Thymus (tissue), 11 donors: ENCODE measurements around the gene KAZN. TPM values are rescaled to one million over a fixed set of nuclear protein-coding genes. Genes with fewer than 3 reads are reported as not detected.

Experiments
- DNase-seq, 9 donors: peaks; one replicate each; pipeline ENCODE4 v3.0.0-alpha.2; 2013; ENCODE audit warnings: low spot score in 9 of 9, low read depth in 6 of 9, missing footprints in 1 of 9
- H3K27ac ChIP-seq, 2 donors: one replicate each; pipeline ENCODE4 v1.5.1; 2013; ENCODE audit warnings: control low read depth in 1 of 2, low read depth in 1 of 2, low read length in 1 of 2, mild to moderate bottlenecking in 1 of 2, moderate library complexity in 1 of 2
- H3K27me3 ChIP-seq, 2 donors: one replicate each; pipeline ENCODE4 v1.5.1; 2013; ENCODE audit warnings: low read length in 1 of 2; ENCODE audit not compliant: control insufficient read depth in 2 of 2, insufficient read depth in 1 of 2
- H3K36me3 ChIP-seq, 2 donors: one replicate each; pipeline ENCODE4 v1.5.1; 2013; ENCODE audit warnings: low read length in 1 of 2, mild to moderate bottlenecking in 1 of 2, moderate library complexity in 1 of 2; ENCODE audit not compliant: control insufficient read depth in 2 of 2, insufficient read depth in 2 of 2
- H3K4me1 ChIP-seq, 2 donors: one replicate each; pipeline ENCODE4 v1.5.1; 2013; ENCODE audit warnings: low read length in 2 of 2; ENCODE audit not compliant: control insufficient read depth in 2 of 2, insufficient read depth in 2 of 2
- H3K4me3 ChIP-seq, 2 donors: one replicate each; pipeline ENCODE4 v1.5.1; 2013; ENCODE audit warnings: low read length in 2 of 2, control low read depth in 1 of 2, mild to moderate bottlenecking in 1 of 2
- H3K9me3 ChIP-seq, 2 donors: one replicate each; pipeline ENCODE4 v1.5.1; 2013; ENCODE audit warnings: low read length in 1 of 2, mild to moderate bottlenecking in 1 of 2; ENCODE audit not compliant: control insufficient read depth in 2 of 2, insufficient read depth in 1 of 2
- WGBS: extraction: QIAGEN DNeasy Blood & Tissue Kit; methylation state at CpG from one replicate; pipeline ENCODE4 v1.1.7; 2013; 5-methylcytosine and 5-hydroxymethylcytosine counted together
- polyA plus RNA-seq: library from polyadenylated mRNA; stranded (reverse); fragments of 200-250 nt; gene quantifications from one replicate; pipeline ENCODE4 v1.2.3, GENCODE V29; 2013
- total RNA-seq: library from RNA; stranded (reverse); fragments of 120-200 nt; gene quantifications from one replicate; pipeline ENCODE4 v1.2.4, GENCODE V29; 2013
- donor health status: healthy.

Gene KAZN
- total and polyA plus RNA-seq, 2 donors: 1.3 to 5.7 TPM

DNA sequence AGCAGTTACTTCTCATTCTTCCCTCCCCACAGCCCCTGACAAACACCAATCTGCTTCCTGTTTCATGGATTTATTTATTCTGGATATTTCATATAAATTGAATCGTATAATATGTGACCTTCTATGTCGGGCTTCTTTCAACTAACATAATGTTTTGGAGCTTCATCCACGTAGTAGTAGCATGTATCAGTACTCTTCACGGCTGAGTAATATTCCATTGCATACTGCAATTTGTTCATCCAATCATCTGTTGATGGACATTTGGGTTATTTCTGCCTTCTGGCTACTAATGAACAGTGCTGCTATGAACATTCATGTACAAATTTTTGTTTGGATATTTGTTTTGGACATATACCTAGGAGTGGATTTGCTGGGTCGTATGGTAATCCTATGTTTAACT, 1.9 kb upstream of the KAZN start:
- peaks cover 37 to 56% of the 10 kb centered on the region in 2 donors for H3K27me3 ChIP-seq
- no peak for DNase-seq

DNA sequence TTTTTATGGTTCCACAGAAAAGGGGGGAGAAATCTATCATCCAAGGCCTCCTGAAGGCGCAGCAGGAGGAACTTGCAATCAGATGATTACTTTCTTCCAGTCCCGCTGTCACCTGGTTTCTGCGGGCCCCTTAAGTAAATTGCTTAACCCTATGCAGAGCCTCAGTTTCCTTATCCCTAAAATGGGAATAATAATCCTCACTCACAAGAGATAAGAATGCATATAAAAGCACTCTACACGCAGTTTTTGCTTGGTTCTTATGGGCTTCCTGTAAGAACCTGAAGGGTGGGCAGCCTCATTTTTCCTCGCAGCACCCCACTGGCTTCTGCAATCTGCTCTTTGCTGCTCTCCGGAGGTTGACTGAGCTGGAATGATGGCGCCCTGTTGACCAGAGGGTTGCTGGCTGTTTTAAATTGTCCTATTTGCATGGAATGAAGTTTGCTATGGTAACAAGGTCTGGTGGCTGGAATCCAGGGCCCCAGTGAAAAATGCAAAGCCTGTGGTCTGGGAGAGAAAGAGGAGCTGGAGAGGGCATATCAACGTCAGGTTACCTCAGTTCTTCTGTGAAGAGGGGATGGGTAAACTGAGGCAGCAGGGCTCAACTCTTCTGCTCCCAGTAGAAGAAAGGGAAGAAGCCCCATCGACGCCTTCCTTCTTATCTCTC, 1.0 kb upstream of the KAZN start:
- Histone ChIP-seq H3K4me1 (peaks cover 0 to 15% of the 10 kb centered on the region in 2 donors), H3K4me3 (no peak overlapping the region), H3K36me3 (no peaks in the 10 kb centered on the region), H3K27me3 (peaks cover 37 to 57% of the 10 kb centered on the region in 2 donors), H3K27ac (no peak overlapping the region), H3K9me3 (no peaks in the 10 kb centered on the region)
- no peak for DNase-seq
- 51% methylated on average over 10 of the region's 10 CpGs for whole genome bisulfite sequencing

More for the DNA sequence above, 1.9 kb upstream of the KAZN start:
- H3K36me3 ChIP-seq: no peaks in the 10 kb centered on the region
- H3K9me3 ChIP-seq: no peaks in the 10 kb centered on the region
- 96% methylated on average over 5 of the region's 5 CpGs for WGBS
- peaks cover 0 to 15% of the 10 kb centered on the region in 2 donors for H3K4me1 ChIP-seq
- no peak overlapping the region for H3K27ac ChIP-seq
- H3K4me3 ChIP-seq: no peak overlapping the region

DNA sequence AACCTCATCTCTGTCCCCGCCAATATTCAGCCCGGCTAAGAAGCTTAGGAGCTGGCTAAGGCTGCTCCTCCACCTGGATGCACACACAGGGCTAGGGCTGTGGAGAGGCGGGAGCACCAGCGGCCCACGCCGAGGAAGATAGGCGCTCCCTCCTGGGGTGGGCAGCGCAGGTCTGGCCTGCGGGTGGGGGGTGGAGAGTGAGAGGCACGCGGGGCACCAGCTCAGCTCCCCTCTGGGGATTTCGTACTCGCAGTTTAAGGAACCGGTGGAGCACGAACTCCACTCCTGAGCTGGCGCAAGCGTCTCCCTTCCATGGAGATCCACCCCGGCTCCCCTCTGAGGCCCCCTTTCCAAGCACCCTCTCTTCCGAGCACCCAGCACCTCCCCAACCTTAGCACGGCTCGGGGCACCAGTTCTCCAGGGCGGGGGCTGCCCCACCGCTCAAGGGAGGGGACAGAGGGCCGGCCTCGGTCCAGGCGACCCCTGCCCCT, 433 bp upstream of the KAZN start:
- Histone ChIP-seq H3K36me3 (no peaks in the 10 kb centered on the region), H3K4me1 (peaks cover 0 to 15% of the 10 kb centered on the region in 2 donors), H3K27me3 (peaks cover 37 to 55% of the 10 kb centered on the region in 2 donors), H3K9me3 (no peaks in the 10 kb centered on the region), H3K4me3 (peak overlapping the region in 1 of 2 donors; percentile 43), H3K27ac (no peak overlapping the region)
- 3% methylated on average over 26 of the region's 26 CpGs for WGBS
- no peak for DNase-seq

DNA sequence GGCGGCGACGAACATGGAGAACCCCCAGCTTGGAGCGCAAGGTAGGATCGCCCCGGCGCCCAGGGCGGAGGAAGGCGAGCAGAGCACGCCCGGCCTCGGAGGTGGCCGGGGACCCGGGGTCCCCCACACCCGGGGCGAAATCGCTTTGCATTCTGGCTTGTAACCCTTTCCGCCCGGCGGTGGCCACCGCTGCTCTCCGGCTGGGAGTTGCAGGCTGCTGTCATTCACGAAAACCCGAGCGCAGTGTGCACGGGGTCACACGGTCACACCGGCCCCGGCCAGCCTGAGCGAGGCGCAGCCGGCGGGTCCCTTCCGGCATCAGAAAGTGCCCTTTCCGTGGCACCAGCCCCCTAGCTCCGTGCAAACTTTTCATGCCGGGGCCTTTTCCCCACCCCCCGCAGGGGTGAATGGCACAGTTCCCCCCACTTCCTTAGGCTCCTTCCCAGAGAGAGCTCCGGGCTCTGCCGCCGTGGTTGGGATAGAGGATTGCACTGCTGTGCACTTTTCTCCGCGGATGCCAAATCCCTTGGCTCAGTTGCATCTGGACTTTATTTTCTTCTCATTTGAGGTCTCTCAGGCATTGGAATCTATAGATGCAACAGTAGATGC, 802 bp downstream of the KAZN start:
- Histone ChIP-seq H3K27me3 (peaks cover 37 to 51% of the 10 kb centered on the region in 2 donors), H3K4me1 (peaks cover 0 to 15% of the 10 kb centered on the region in 2 donors), H3K36me3 (no peaks in the 10 kb centered on the region), H3K9me3 (no peaks in the 10 kb centered on the region), H3K4me3 (peak overlapping the region; percentile 40 to 43), H3K27ac (no peak overlapping the region)
- under 1% methylated on average over 43 of the region's 43 CpGs for WGBS
- no peak for DNase-seq

DNA sequence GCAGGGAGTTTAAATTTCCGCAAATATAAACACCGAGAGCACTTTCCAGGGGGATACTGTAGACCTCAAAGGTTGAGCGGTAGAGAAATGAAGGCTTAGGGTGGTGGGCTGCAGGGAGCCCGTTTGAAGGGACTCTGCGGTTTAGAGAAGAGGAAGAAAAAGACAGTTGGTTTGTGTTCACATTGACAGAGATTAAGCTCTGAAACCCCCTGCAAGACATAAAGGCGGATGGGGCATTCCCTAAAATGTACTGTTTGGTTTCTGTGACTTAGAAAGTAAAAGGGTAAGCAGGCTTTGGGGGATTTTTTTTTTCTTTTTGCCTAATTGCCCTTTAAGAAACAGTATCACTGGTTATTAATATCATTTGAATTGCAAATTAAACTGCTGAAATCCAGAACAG, 1.3 kb downstream of the KAZN start:
- Histone ChIP-seq H3K27me3 (peaks cover 37 to 51% of the 10 kb centered on the region in 2 donors), H3K4me1 (peaks cover 0 to 15% of the 10 kb centered on the region in 2 donors), H3K4me3 (no peak overlapping the region), H3K36me3 (no peaks in the 10 kb centered on the region), H3K9me3 (no peaks in the 10 kb centered on the region), H3K27ac (no peak overlapping the region)
- 3% methylated on average over 6 of the region's 6 CpGs for WGBS
- DNase-seq: peak in 1 of 9 donors; percentile 18

DNA sequence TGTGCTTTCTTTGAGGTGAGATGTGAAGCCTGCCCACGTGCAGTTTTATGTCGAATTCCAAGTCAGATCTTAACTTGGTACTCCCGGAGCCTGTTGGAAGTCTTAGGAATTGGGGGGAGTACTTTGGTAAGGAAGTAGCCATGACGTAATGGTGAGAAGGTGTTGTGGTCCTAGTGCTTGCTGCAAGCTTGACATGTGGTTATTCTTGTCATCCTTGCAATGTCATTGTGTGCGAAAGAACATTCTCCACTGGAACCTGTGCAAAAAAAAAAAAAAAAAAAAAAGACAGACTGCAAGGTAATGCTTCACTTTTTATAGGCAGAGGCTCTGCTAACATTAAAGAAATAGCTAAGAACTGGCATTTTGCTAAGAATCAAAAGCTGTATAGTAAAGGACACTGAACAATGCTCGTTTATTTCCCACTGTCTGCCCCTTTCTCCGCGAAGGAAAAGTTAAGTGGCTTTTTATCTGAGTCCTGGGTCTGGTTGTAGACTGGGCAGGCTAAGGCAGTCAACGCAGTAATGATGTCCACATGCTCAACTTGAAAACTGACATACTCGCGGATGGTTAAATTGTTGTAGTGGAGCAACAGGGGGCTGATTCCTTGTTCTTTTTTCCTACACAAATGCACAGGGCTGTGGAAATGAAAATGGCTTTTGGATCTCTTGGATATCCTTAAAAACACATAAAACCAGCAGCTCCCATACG, 2.1 kb downstream of the KAZN start:
- Histone ChIP-seq H3K27me3 (peaks cover 37 to 51% of the 10 kb centered on the region in 2 donors), H3K27ac (no peak overlapping the region), H3K9me3 (no peaks in the 10 kb centered on the region), H3K36me3 (no peaks in the 10 kb centered on the region), H3K4me1 (peaks cover 0 to 15% of the 10 kb centered on the region in 2 donors), H3K4me3 (no peak overlapping the region)
- no peak for DNase-seq
- 37% methylated on average over 12 of the region's 12 CpGs for WGBS

DNA sequence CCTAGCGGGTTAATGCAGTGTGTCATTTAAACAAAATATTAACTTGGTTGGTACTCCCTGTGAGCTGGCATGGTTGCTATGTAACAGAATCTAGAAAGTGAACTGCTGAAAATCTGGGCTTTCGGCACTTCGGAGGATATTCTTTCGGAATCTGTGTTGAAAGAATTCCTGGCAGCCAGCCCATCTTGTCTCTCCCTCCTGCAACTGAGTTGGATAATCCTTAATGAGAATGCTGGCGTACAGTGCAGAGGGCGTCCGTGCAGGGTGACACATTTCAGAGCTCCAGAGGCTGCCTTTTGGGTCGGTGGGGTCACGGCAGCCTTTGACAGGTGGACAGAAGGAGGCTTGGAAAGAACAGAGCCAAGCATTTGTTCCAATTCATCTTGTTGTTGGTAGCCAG, 3.7 kb downstream of the KAZN start:
- H3K4me1 ChIP-seq: peaks cover 0 to 15% of the 10 kb centered on the region in 2 donors
- 91% methylated on average over 9 of the region's 9 CpGs for WGBS
- no peaks in the 10 kb centered on the region for H3K9me3 ChIP-seq
- no peak overlapping the region for H3K27ac ChIP-seq
- DNase-seq: no peak
- H3K4me3 ChIP-seq: no peak overlapping the region
- H3K27me3 ChIP-seq: peaks cover 34 to 45% of the 10 kb centered on the region in 2 donors
- no peaks in the 10 kb centered on the region for H3K36me3 ChIP-seq

DNA sequence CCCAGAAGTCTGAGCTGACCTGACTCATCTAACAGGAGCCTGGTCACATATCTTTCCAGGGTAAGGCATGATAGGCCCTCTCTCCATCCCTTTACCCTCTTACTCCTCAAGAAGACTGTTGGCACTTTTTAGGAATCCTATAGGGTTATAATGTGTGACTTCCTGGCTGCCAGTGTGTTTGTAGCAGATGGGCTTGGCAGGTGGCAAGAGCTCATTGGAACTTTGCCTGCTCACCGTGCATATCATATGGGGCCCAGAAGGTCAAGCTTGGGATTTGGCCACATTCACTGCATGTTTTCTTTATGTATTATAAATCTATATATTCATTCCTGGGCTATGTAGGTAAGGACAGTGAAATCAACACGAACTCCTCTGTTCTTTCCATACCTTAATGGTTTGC, 5.2 kb downstream of the KAZN start:
- no peak overlapping the region for H3K4me3 ChIP-seq
- H3K36me3 ChIP-seq: no peaks in the 10 kb centered on the region
- H3K9me3 ChIP-seq: no peaks in the 10 kb centered on the region
- H3K4me1 ChIP-seq: peaks cover 0 to 10% of the 10 kb centered on the region in 2 donors
- H3K27ac ChIP-seq: no peak overlapping the region
- peaks cover 22 to 30% of the 10 kb centered on the region in 2 donors for H3K27me3 ChIP-seq
- 95% methylated on average over 2 of the region's 2 CpGs for whole genome bisulfite sequencing
- DNase-seq: no peak

DNA sequence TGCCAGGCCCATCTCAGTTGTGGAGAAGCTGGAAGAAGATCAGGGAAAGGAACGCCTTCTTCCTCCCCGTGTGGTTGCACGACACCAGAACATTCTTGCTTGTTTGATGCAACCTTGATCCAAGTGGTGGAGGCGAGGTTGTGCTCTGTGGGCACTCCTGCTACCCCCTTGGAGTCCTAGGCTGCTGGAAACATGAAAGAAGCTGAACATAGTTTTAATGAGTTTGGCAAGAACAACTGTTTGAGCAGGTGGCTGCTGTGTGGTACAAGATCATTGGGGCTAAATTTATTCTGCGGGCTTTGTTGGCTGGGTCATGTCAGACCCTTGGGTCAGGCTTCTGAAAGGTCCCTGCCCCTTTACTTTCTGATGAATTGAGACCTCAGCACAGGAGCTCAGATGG, 5.9 kb downstream of the KAZN start:
- DNase-seq: no peak
- Histone ChIP-seq H3K4me3 (no peak overlapping the region), H3K9me3 (no peaks in the 10 kb centered on the region), H3K27me3 (peaks cover 15 to 22% of the 10 kb centered on the region in 2 donors), H3K4me1 (peaks cover 0 to 8% of the 10 kb centered on the region in 2 donors), H3K27ac (no peak overlapping the region), H3K36me3 (no peaks in the 10 kb centered on the region)
- WGBS: 94% methylated on average over 5 of the region's 5 CpGs
